H9 (cell line): ENCODE results near the gene FOXP2. TPM values are rescaled to one million over a fixed set of nuclear protein-coding genes. Genes with fewer than 3 reads are reported as not detected.

ENCODE experiments used
- DNase-seq: peaks from one replicate; pipeline ENCODE4 v3.0.0-alpha.2; 2017
- H2AFZ ChIP-seq: one replicate; pipeline ENCODE4 v1.6.1; 2013; ENCODE audit warnings: mild to moderate bottlenecking, low read length, control low read depth, moderate library complexity
- H2AK5ac ChIP-seq: 2 replicates; pipeline ENCODE4 v1.6.1; 2013; ENCODE audit warnings: low read length, control low read depth, mixed read lengths; ENCODE audit not compliant: insufficient read length
- H2BK120ac ChIP-seq: one replicate; pipeline ENCODE4 v1.6.1; 2013; ENCODE audit warnings: low read depth, mild to moderate bottlenecking, low read length, control low read depth, inconsistent platforms; ENCODE audit not compliant: poor library complexity, severe bottlenecking
- H2BK12ac ChIP-seq: 2 replicates; pipeline ENCODE4 v1.6.1; 2013; ENCODE audit warnings: low read length, control low read depth, mixed read lengths, low read depth; ENCODE audit not compliant: insufficient read length
- H2BK15ac ChIP-seq: 2 replicates; pipeline ENCODE4 v1.6.1; 2013; ENCODE audit warnings: low read depth, low read length, control low read depth
- H2BK20ac ChIP-seq: one replicate; pipeline ENCODE4 v1.6.1; 2013; ENCODE audit warnings: low read depth, mild to moderate bottlenecking, low read length, control low read depth, inconsistent platforms; ENCODE audit not compliant: poor library complexity, severe bottlenecking
- H2BK5ac ChIP-seq: 2 replicates; pipeline ENCODE4 v1.6.1; 2013; ENCODE audit warnings: low read length, control low read depth, mixed read lengths; ENCODE audit not compliant: insufficient read length
- H3K14ac ChIP-seq: 2 replicates; pipeline ENCODE4 v1.6.1; 2013; ENCODE audit warnings: low read length, control low read depth; ENCODE audit not compliant: insufficient read depth
- H3K18ac ChIP-seq: 2 replicates; pipeline ENCODE4 v1.6.1; 2013; ENCODE audit warnings: low read depth, mild to moderate bottlenecking, mixed read lengths, low read length, control low read depth; ENCODE audit not compliant: insufficient read length
- H3K23ac ChIP-seq: 2 replicates; pipeline ENCODE4 v1.6.1; 2013; ENCODE audit warnings: low read length, control low read depth, mixed read lengths, low read depth; ENCODE audit not compliant: insufficient read length
- H3K23me2 ChIP-seq: 2 replicates; pipeline ENCODE4 v1.6.1; 2013; ENCODE audit warnings: low read depth, mild to moderate bottlenecking, mixed read lengths, low read length, control low read depth; ENCODE audit not compliant: insufficient read length, poor library complexity, severe bottlenecking
- H3K27ac ChIP-seq: 2 replicates; pipeline ENCODE4 v1.5.1; 2013; ENCODE audit warnings: low read length, control low read depth, mixed read lengths, low read depth; ENCODE audit not compliant: insufficient read length
- H3K27me3 ChIP-seq: 2 replicates; pipeline ENCODE4 v1.6.1; 2013; ENCODE audit warnings: low read length, control low read depth, inconsistent platforms; ENCODE audit not compliant: insufficient read depth
- H3K4ac ChIP-seq: 2 replicates; pipeline ENCODE4 v1.6.1; 2013; ENCODE audit warnings: low read depth, mild to moderate bottlenecking, control low read depth, inconsistent platforms, low read length, moderate library complexity
- H3K4me1 ChIP-seq: 2 replicates; pipeline ENCODE4 v1.6.1; 2013; ENCODE audit warnings: low read length, control low read depth, inconsistent platforms; ENCODE audit not compliant: insufficient read depth
- H3K4me2 ChIP-seq: 2 replicates; pipeline ENCODE4 v1.6.1; 2013; ENCODE audit warnings: low read length, control low read depth, mixed read lengths; ENCODE audit not compliant: insufficient read length, insufficient read depth
- H3K56ac ChIP-seq: 2 replicates; pipeline ENCODE4 v1.6.1; 2013; ENCODE audit warnings: low read depth, mild to moderate bottlenecking, mixed read lengths, low read length, control low read depth; ENCODE audit not compliant: insufficient read length
- H3K79me1 ChIP-seq: 2 replicates; pipeline ENCODE4 v1.6.1; 2013; ENCODE audit warnings: low read depth, mild to moderate bottlenecking, moderate library complexity, low read length, control low read depth, inconsistent platforms; ENCODE audit not compliant: insufficient read depth, poor library complexity, severe bottlenecking
- H3K79me2 ChIP-seq: 2 replicates; pipeline ENCODE4 v1.6.1; 2013; ENCODE audit warnings: low read length, control low read depth, inconsistent platforms; ENCODE audit not compliant: insufficient read depth
- H3K9ac ChIP-seq: 2 replicates; pipeline ENCODE4 v1.6.1; 2013; ENCODE audit warnings: low read length, control low read depth, mixed read lengths; ENCODE audit not compliant: insufficient read length; ENCODE audit errors: extremely low read depth
- H3K9me3 ChIP-seq: one replicate; pipeline ENCODE4 v1.6.1; 2013; ENCODE audit warnings: low read depth, low read length, inconsistent platforms; ENCODE audit not compliant: control insufficient read depth
- H3T11ph ChIP-seq: one replicate; pipeline ENCODE4 v1.6.1; 2013; ENCODE audit warnings: mild to moderate bottlenecking, low read length, control low read depth, inconsistent platforms
- H4K20me1 ChIP-seq: one replicate; pipeline ENCODE4 v1.6.1; 2013; ENCODE audit not compliant: control insufficient read depth, insufficient read length, insufficient read depth
- H4K5ac ChIP-seq: 2 replicates; pipeline ENCODE4 v1.6.1; 2013; ENCODE audit warnings: low read depth, mild to moderate bottlenecking, mixed read lengths, low read length, control low read depth; ENCODE audit not compliant: insufficient read length
- H4K8ac ChIP-seq: replicated peaks from 2 replicates; pipeline ENCODE4 v1.6.1; 2013; ENCODE audit warnings: low read length, control low read depth, mixed read lengths, low read depth; ENCODE audit not compliant: insufficient read length
- H4K91ac ChIP-seq: 2 replicates; pipeline ENCODE4 v1.6.1; 2013; ENCODE audit warnings: low read depth, mild to moderate bottlenecking, moderate library complexity, mixed read lengths, low read length, control low read depth; ENCODE audit not compliant: insufficient read length
- H3K27ac Mint-ChIP-seq, 3 experiments: 2 replicates in 2 of 3; 3 replicates in 1 of 3; pipeline ENCODE4 v1.8.0; 2020 to 2021; ENCODE audit warnings: mixed read lengths in 3 of 3, mild to moderate bottlenecking in 1 of 3, moderate library complexity in 1 of 3
- H3K27me3 Mint-ChIP-seq: 2 replicates; pipeline ENCODE4 v1.8.0; 2021; ENCODE audit warnings: low read depth, mild to moderate bottlenecking, moderate library complexity, mixed read lengths
- H3K36me3 Mint-ChIP-seq, 3 experiments: 2 replicates in 2 of 3; 3 replicates in 1 of 3; pipeline ENCODE4 v1.8.0; 2020 to 2021; ENCODE audit warnings: low read depth in 3 of 3, mixed read lengths in 3 of 3; ENCODE audit not compliant: insufficient read depth in 1 of 3
- H3K4me1 Mint-ChIP-seq, 2 experiments: 2 replicates each; pipeline ENCODE4 v1.8.0; 2020; ENCODE audit warnings: mixed read lengths in 2 of 2
- H3K4me3 Mint-ChIP-seq, 2 experiments: 2 replicates in 1 of 2; 3 replicates in 1 of 2; pipeline ENCODE4 v1.8.0; 2020 to 2021; ENCODE audit warnings: mild to moderate bottlenecking in 2 of 2, mixed read lengths in 2 of 2, moderate library complexity in 1 of 2
- H3K9me3 Mint-ChIP-seq, 2 experiments: 2 replicates in 1 of 2; 3 replicates in 1 of 2; pipeline ENCODE4 v1.8.0; 2020; ENCODE audit warnings: mild to moderate bottlenecking in 2 of 2, mixed read lengths in 2 of 2, moderate library complexity in 1 of 2
- CTCF ChIP-seq: fragments of 200-600 bp; sonication (generic); conservative IDR thresholded peaks from 3 replicates; pipeline ENCODE4 v1.8.0; 2021; ENCODE audit warnings: antibody characterized with exemption, mild to moderate bottlenecking
- WGBS: extraction: QIAGEN DNeasy Blood & Tissue Kit; methylation state at CpG from one replicate; pipeline ENCODE4 v1.1.7; 2013; ENCODE audit warnings: missing lambda C conversion rate, low lambda C conversion rate, mixed read lengths; ENCODE audit not compliant: insufficient read length; ENCODE audit errors: extremely low coverage; 5-methylcytosine and 5-hydroxymethylcytosine counted together
- total RNA-seq: library from RNA; stranded (reverse); gene quantifications from 2 replicates; pipeline ENCODE4 v1.2.1, GENCODE V29; 2021

FOXP2 gene
- total RNA-seq, 1 experiment from 2014 or later, result not detected

- H3K27me3 Mint-ChIP-seq, result no peaks in the 10 kb centered on the region
Observed at GRCh38 chr7:114590298-114590697, 175.7 kb downstream of the FOXP2 start.

More at GRCh38 chr7:114590298-114590697, 175.7 kb downstream of the FOXP2 start:
- Histone ChIP-seq H2BK120ac (no peak overlapping the region), H3T11ph (no peak overlapping the region), H4K91ac (no peak overlapping the region), H3K79me1 (no peaks in the 10 kb centered on the region), H3K9ac (no peak overlapping the region), H3K27ac (no peak overlapping the region), H3K4me1 (no peaks in the 10 kb centered on the region), H2BK20ac (no peak overlapping the region), H3K23ac (no peak overlapping the region), H2BK12ac (no peak overlapping the region), H3K79me2 (no peaks in the 10 kb centered on the region), H3K14ac (no peak overlapping the region), H3K27me3 (no peaks in the 10 kb centered on the region), H4K20me1 (no peaks in the 10 kb centered on the region), H3K56ac (no peak overlapping the region), H3K4ac (no peak overlapping the region), H3K23me2 (no peaks in the 10 kb centered on the region), H2BK5ac (no peak overlapping the region), H2AFZ (no peak overlapping the region), H3K9me3 (no peaks in the 10 kb centered on the region), H4K5ac (no peak overlapping the region), H3K18ac (no peak overlapping the region), H4K8ac (no peak overlapping the region), H2BK15ac (no peak overlapping the region), H3K4me2 (no peak overlapping the region), H2AK5ac (no peak overlapping the region)
- Mint-ChIP-seq H3K4me1 (peaks cover 0 to 2% of the 10 kb centered on the region in 2 experiments; a peak in 1 of 4 replicates), H3K27ac (no peak overlapping the region), H3K36me3 (no peaks in the 10 kb centered on the region), H3K4me3 (no peak overlapping the region), H3K9me3 (no peaks in the 10 kb centered on the region)
- no CpG with 5 or more reads among the region's 2 CpGs for WGBS
- DNase-seq, result no peak
- no peak for TF ChIP-seq CTCF
